ENCODE measurements around the gene IMPDH1. TPM values are rescaled to one million over a fixed set of nuclear protein-coding genes. Genes with fewer than 3 reads are reported as not detected.

The IMPDH1 gene
- total RNA-seq, 1 experiment from 2014 or later, result 53.7 TPM

DNA sequence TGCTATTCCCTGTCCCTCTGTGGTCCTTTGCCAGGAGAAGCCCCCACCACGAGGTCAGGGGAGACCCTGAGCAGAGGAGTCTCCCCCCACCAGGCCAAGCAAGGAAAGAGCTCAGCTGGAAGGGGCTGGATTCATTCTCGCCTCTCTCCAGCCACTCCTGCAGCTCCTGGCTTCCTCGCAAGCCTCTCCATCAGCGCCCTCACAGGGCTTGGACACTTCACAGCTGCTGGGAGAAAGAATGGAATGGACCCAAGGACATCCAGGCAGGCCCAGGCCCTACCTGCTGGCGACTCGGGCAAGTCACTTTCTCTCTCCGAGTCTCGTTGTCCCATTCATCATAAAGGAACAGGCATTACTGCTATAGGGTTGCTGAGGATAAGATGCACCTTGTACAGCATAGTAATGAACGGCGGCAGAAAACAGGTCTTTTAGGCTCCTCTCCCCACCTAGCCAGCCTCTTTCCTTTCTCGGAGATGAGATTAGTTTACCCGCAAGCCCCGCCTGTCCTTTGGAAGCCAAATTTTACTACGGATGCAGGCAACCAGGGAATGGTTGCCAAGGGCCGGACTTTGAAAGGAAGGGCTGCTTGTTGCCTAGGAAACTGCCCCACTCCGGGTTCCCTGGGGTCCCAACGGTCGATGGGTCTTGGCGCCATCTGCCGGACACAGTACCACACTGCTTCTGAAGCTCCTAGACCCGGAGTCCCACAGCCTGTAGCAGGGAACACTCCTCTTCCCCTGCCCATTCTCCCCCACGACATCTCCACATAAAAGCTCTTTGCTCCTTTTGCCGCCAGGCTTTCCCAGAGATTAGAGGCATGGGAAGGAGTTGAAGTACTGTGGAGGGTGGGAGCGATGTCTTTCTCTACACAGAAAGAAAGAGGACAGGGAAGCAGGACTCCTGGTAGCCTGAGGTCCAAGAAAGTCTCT is 22.3 kb downstream of the IMPDH1 start:
- DNase-seq (ENCODE audit: low read depth), result peak; percentile 74

DNA sequence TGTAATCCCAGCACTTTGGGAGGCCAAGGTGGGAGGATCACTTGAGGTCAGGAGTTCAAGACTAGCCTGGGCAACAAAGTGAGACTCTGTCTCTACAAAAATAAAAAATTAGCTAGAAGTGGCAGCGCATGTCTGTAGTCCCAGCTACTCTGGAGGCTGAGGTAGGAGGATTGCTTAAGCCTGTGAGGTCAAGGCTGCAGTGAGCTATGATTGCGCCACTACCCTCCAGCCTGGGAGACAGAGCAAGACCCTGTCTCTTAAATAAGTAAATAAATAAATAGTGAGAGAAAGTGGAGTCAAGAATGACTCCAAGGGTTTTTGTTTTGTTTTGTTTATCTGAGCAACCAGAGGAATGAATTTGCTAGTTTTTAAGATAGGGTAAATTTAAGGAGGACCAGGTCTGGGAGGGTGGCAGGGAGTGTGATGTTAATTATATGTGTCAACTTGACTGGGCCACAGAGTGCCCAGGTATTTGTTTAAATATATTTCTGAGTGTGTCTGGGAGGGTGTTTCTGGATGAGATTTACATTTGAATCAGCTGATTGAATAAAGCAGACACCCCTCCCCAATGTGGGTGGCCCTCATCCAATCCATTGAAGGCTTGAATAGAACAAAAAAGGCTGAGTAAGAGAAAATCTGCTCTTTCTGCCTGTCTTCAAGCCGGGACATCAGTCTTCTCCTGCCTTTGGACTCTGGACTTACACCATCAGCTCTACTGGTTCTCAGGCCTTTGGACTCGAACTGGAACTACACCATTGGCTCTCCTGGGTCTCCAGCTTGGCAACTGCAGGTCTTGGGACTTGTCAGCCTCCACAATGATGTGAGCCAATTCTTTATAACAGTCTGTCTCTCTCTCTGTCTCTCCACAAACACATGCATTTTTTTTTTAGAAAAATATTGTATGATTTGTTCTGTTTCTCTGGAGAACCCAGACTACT is 23.5 kb downstream of the IMPDH1 start:
- DNase-seq (ENCODE audit: low read depth), result no peak

- DNase-seq (ENCODE audit: low read depth), result no peak
Measured at GRCh38 chr7:128384726-128385125, 25.1 kb downstream of the IMPDH1 start.

DNA sequence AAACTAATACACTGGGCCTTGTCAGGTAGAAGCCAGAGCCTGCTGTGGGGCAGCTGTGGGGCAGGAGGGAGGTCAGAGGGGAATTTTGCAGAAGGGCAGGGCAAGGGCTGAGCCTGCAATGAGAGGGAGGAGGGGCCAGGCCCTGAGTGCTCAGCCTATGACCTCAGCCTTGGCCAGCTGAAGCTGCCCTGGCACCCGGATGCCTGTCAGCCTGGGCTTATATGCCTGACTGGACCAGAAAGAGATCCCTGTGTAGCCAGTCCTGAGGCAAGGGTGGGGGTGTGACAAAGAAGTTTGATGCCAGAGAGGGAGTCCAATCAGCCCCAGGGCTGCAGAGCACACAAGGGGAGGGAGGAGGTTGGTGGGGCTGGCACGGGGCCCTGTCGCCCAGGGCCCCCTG is 26.0 kb downstream of the IMPDH1 start:
- peak; percentile 52 for DNase-seq (ENCODE audit: low read depth)

DNA sequence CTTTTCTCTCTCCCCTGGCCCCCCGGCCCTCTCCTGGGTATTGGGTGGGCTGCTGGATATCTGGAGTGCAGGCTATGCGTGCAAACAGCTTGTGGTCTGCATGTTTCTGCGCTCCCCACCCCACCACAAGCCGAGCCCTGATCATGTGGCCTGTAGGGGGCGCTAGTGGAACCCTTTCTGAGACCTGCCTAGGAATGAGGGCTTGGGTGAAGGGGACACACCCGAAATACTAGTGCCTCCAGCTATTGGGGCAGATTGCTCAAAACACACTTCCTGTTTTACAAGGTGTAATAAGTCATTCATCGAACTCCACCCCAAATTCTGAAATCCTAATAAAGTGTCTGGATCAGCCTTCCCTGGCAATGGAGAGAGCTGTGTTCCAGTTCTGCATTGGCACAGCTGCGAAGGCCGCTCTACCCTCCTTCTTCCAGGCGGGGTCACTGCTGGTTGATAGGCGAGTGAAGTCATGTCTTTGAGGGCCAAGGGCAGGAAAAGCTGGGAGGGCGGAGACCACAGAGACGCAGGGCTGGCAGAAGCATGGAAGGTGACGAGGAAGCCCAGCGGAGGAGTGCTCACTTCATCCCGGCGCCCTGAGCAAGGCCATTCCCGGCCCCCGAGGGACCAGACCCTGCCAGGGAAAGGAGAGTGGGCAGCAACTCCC is 28.5 kb downstream of the IMPDH1 start:
- no peak for DNase-seq (ENCODE audit: low read depth)

- DNase-seq (ENCODE audit: low read depth), result peak; percentile 17
Measured at GRCh38 chr7:128380483-128381106, 29.2 kb downstream of the IMPDH1 start.

- no peak for DNase-seq (ENCODE audit: low read depth)
Measured at GRCh38 chr7:128379900-128380479, 29.8 kb downstream of the IMPDH1 start.

DNA sequence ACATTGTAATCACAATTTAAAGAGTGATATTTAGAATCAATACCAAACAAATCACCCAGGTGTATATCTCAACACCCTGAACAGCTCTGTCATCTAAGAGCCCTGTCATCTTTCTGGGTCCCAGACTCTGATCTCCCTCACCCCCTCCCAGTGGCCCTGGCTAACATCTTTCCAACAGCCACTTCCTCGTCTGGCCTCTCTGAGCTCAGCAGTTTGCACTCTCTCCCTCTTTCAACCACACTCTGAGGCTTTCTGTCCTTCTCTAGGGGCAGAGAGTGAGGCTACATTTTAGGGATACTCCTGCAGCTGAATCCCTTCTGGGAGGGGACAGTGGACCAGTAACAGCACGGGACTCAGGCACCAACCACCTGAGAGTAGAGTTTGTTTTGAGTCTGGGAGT is 31.1 kb downstream of the IMPDH1 start:
- no peak for DNase-seq (ENCODE audit: low read depth)

GRCh38 chr7:128376077-128376476 is 33.7 kb downstream of the IMPDH1 start:
- DNase-seq (ENCODE audit: low read depth), result no peak

GRCh38 chr7:128374041-128374440 is 35.7 kb downstream of the IMPDH1 start:
- DNase-seq (ENCODE audit: low read depth), result no peak

DNA sequence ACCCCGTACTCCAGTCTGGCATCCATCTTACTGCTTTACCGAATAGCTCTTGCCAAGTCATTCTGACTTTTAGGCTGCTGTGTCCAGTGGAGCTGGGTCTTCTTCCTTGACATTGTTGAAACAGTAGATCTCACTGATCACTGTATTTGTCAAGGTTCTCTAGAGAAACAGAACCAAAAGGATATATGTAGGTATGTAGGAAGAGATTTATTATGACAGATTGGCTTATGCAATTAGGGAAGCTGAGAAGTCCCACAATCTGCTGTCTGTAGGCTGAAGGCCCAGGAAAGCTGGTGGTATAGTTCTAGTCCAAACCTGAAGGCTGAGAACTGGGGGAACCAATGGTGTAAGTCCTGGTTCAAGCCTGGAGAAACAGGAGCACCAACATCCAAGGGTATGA is 36.2 kb downstream of the IMPDH1 start:
- DNase-seq (ENCODE audit: low read depth), result no peak

GRCh38 chr7:128370491-128370890 is 39.3 kb downstream of the IMPDH1 start:
- DNase-seq (ENCODE audit: low read depth), result no peak

DNA sequence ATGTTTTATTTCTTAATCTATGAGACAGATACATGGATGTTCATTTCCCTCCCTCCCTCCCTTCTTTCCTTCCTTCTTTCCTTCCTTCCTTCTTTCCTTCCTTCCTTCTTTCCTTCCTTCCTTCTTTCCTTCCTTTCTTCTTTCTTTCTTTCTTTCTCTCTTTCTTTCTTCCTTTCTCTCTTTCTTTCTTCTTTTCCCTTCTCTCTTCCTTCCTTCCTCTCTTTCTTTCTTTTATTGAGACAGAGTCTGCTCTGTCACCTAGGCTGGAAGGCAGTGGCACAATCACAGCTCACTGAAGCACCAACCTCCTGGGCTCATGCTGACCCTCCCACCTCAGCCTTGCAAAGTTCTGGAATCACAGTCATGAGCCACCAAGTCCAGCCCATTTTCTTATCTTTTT is 42.8 kb downstream of the IMPDH1 start:
- no peak for DNase-seq (ENCODE audit: low read depth)

- no peak for DNase-seq (ENCODE audit: low read depth)
Measured at GRCh38 chr7:128366300-128366699, 43.5 kb downstream of the IMPDH1 start.

GRCh38 chr7:128365432-128365831 is 44.4 kb downstream of the IMPDH1 start:
- no peak for DNase-seq (ENCODE audit: low read depth)

- DNase-seq (ENCODE audit: low read depth), result no peak
Measured at GRCh38 chr7:128364166-128364870, 45.5 kb downstream of the IMPDH1 start.

DNA sequence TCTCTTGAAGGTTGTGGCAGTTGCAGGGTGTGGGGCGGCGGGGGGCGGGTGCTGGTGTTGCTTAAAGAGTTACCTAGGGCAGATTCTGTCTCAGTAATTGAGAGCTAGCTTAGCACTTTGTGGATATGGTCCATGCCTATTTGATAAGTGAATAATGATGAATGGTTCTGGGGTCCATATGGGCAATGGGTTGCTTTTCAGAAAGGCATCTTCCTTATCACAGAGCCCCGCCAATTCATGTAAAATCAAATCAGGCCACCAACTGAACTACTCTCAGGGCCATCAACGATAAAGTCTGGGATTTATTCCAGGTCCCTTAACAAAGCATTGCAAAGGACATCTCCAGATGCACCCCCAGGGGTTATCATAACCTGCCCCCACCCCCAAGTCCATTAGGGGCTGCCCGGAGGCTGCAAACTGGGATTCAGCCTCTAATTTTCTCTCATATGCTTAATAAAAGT is 46.5 kb downstream of the IMPDH1 start:
- no peak for DNase-seq (ENCODE audit: low read depth)

- peak; percentile 65 for DNase-seq (ENCODE audit: low read depth)
Measured at GRCh38 chr7:128362670-128363069, 47.1 kb downstream of the IMPDH1 start.

DNA sequence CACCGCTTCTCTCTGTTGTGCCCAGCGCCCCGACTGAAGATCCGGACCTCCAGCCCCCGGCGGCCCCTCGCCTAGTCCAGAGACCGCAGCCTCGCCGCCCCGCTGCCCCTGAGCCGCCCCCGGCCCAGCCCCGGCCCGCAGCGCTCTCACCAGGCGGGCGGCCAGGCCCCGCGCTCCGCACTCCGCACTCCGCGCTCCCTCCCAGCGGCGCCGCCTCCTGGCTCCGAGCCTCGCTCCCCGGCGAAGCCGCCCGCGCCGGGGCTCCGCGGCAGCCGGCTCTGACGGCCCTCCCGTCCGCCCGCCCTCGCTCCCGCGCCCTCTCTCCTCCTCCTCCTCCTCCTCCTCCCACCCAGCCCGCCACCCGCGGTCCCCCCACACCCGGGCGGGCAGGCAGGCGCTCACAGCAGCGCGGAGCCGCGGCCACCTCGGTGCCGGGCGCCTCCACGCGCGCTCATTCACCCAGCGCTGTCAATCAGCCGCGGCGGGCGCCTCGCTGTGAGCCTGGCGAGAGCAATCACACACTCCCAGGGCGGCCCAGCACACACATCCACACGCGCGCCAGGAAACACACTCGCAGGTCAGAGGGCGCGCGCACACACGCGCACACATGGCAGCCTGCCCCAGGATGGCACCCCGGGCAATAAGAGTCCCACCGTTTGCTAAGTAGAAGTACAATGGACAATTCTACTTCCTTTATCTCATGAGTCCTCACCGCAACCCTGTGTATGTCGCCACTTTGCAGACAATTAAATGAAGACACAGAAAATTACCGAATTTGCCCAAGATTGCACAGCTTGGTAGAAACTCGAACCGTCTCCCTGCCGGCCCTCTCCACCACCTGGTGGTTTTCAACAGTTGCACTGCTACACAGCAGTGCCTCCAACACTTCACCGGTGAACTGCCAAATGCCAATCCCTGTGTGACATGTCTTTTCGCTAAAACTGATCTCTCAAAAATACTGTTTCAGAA is 48.1 kb downstream of the IMPDH1 start, which contains the start of gene PRRT4:
TSS of gene PRRT4 (minus strand) at position 280 of the 969 bp plus-strand sequence.
- no peak for DNase-seq (ENCODE audit: low read depth)
